ENCODE results near the gene NID1. TPM values are rescaled to one million over a fixed set of nuclear protein-coding genes. Genes with fewer than 3 reads are reported as not detected.
"Not testable (repeated sequence)": the region's sequence is repeated elsewhere in the genome, so short reads cannot be mapped to it uniquely, and the experiment has no call there.

Gene NID1
- total RNA-seq, 2 donors from 2014 or later, result 95.1 to 112 TPM

- TF ChIP-seq CTCF (IDR thresholded peaks at IDR 0.05), result no peak
- no peak overlapping the region for H3K4me3 ChIP-seq
- H3K36me3 ChIP-seq, result peaks cover 85% of the 10 kb centered on the region
- H3K27me3 ChIP-seq, result no peaks in the 10 kb centered on the region
- H3K9me3 ChIP-seq, result no peaks in the 10 kb centered on the region
- peak overlapping the region; percentile 65 to 67 for H3K27ac ChIP-seq
- H3K4me1 ChIP-seq, result peaks cover 0 to 16% of the 10 kb centered on the region in 2 donors
- DNase-seq (ENCODE audit: low spot score), result no peak
These were observed 55.0 kb downstream of the NID1 start for GRCh38 chr1:236009857-236010256.

- H3K27me3 ChIP-seq, result no peaks in the 10 kb centered on the region
- no peak for DNase-seq (ENCODE audit: low spot score)
- H3K9me3 ChIP-seq, result no peaks in the 10 kb centered on the region
- H3K4me3 ChIP-seq, result no peak overlapping the region
- H3K36me3 ChIP-seq, result peaks cover 82% of the 10 kb centered on the region
- peak overlapping the region; percentile 51 to 67 for H3K27ac ChIP-seq
- TF ChIP-seq CTCF (IDR thresholded peaks at IDR 0.05), result no peak
- H3K4me1 ChIP-seq, result peaks cover 0 to 16% of the 10 kb centered on the region in 2 donors
These were observed 55.7 kb downstream of the NID1 start for GRCh38 chr1:236009191-236009590.

- DNase-seq (ENCODE audit: low spot score), result no peak
- Histone ChIP-seq H3K9me3 (no peaks in the 10 kb centered on the region), H3K36me3 (peaks cover 68% of the 10 kb centered on the region), H3K4me1 (peaks cover 0 to 16% of the 10 kb centered on the region in 2 donors), H3K27ac (no peak overlapping the region), H3K27me3 (no peaks in the 10 kb centered on the region), H3K4me3 (no peak overlapping the region)
- no peak for TF ChIP-seq CTCF (IDR thresholded peaks at IDR 0.05)
These were observed 57.1 kb downstream of the NID1 start for GRCh38 chr1:236007781-236008180.

- H3K27me3 ChIP-seq; DNase-seq (ENCODE audit: low spot score); H3K9me3 ChIP-seq; H3K27ac ChIP-seq; H3K4me3 ChIP-seq: not testable (repeated sequence)
- Histone ChIP-seq H3K4me1 (peaks cover 0 to 20% of the 10 kb centered on the region in 2 donors), H3K36me3 (peaks cover 66% of the 10 kb centered on the region)
These were observed 61.8 kb downstream of the NID1 start for GRCh38 chr1:236003058-236003457.

- no peak for DNase-seq (ENCODE audit: low spot score)
- peaks cover 0 to 20% of the 10 kb centered on the region in 2 donors for H3K4me1 ChIP-seq
- no peak overlapping the region for H3K4me3 ChIP-seq
- peaks cover 66% of the 10 kb centered on the region for H3K36me3 ChIP-seq
- H3K27me3 ChIP-seq, result no peaks in the 10 kb centered on the region
- no peak for TF ChIP-seq CTCF (IDR thresholded peaks at IDR 0.05)
- no peaks in the 10 kb centered on the region for H3K9me3 ChIP-seq
- H3K27ac ChIP-seq, result peak overlapping the region; percentile 42 to 54
These were observed 62.3 kb downstream of the NID1 start for GRCh38 chr1:236002572-236002971.

GRCh38 chr1:236002025-236002390 lies 62.9 kb downstream of the NID1 start:
- no peak for TF ChIP-seq CTCF (IDR thresholded peaks at IDR 0.05)
- no peaks in the 10 kb centered on the region for H3K9me3 ChIP-seq
- H3K4me3 ChIP-seq, result no peak overlapping the region
- peak overlapping the region; percentile 42 to 54 for H3K27ac ChIP-seq
- H3K36me3 ChIP-seq, result peaks cover 66% of the 10 kb centered on the region
- H3K4me1 ChIP-seq, result peaks cover 0 to 20% of the 10 kb centered on the region in 2 donors
- H3K27me3 ChIP-seq, result no peaks in the 10 kb centered on the region
- no peak for DNase-seq (ENCODE audit: low spot score)

Data from right atrium auricular region (tissue), 2 donors.